ENCODE measurements around the gene MASP2.
A peak's percentile ranks its signal among the peaks of the same experiment; 100 is the strongest.
"Not testable (repeated sequence)": the region's sequence is repeated elsewhere in the genome, so short reads cannot be mapped to it uniquely, and the experiment has no call there.

Gene MASP2

DNA sequence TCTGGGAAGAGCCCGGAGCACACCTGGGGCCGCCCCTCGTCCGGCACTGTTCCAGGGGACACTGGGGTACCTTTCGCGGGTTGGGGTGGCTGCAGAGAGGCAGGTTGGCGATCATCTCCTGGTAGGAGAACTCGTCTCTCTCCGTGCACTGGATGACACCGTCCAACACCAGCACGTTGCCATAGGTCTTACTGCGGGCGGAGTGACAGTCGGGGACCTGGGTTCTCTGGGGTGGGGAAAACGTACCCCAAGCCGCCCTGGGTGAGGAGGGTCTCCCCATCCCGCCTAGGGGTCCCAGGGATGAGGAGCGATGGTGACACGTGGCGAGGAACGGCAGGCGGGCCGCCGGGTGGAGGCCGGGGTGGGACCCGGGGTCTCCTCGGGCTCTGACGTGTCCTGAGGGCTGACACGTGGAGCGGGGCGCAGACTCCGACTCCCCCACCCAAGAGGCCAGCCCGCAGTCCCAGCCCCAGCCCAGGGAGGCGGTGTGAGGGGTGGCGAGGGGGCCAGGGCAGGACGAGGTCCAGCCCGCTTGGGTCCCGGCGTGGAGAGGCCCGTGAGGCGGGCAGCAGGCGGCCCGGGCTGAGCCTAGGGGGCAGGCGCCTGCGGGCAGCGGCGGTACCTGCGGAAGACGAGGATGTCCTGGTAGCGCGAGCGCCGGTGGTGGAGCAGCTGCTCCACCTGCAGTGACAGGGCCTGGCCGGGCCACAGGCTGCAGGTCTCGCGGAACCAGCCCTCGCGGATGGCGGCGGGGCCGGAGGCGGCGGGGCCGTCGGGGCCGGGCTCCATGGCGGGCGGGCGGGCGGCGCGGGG lies 12.3 kb upstream of the MASP2 start:
- in situ Hi-C loops (cut with MboI; ENCODE audit: low pct_unique_long_range_greater_than_20kb, low sequenced_read_pairs): no loop called here
- DNase-seq: peak; percentile 42

DNA sequence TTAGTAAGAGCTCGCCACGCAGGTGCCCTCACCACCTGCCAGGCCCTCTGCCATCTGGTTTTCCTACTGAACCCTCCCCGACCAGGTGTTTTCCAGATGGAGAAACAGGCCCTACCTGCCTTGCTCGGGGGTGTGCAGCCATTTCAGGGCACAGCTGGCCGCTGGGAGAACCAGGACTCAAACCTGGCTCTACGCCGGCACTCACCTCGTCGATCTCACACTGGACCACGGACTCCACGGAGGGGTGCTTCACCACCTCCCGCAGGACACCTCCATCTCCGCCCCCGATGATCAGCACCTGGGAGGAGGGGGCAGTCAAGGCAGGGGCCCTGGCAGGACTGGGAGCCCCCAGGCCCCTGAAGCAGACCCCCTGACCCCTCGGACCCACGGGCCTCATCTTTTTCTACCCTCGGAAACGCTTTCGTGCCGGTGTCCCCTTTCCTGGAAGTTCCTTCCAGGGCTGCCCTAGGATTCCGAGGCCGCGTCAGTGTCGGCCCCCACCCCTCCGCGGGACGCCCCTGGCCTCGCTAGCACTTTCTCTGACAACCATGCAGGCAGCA lies 11.6 kb upstream of the MASP2 start:
- in situ Hi-C loops (cut with MboI; ENCODE audit: low pct_unique_long_range_greater_than_20kb, low sequenced_read_pairs): no loop called here
- DNase-seq: no peak

DNA sequence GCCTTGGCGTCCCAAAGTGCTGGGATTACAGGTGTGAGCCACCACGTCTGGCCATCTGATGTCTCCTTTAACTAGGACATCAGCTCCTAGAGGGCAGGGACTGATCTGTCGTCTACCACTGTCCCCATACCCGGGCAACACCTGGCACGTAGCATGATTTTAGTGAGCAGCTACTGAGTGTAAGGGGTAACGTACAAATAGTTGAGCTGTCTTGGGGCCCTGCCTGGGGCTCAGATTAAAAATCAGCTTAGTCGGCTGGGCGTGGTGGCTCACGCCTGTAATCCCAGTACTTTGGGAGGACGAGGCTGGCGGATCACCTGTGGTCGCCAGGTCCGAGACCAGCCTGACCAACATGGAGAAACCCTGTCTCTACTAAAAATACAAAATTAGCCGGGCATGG lies 11.0 kb upstream of the MASP2 start:
- in situ Hi-C loops (cut with MboI; ENCODE audit: low pct_unique_long_range_greater_than_20kb, low sequenced_read_pairs): no loop called here
- no peak for DNase-seq

DNA sequence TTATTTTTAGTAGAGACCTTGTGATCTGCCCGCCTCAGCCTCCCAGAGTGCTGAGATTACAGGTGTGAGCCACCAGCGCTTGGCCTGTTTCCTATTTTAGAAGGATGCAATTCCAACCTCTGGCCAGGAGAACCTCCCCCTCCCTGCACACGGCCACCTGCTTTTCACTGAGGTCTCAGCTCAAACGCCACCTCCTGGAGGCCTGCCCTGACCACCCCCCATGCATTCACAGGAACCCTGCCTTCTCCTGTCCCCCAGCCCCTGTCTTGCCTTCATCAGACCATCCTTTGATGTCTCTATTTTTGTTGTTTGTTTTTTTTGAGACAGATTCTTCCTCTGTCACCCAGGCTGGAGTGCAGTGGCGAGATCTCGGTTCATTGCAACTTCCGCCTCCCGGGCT lies 10.4 kb upstream of the MASP2 start:
- in situ Hi-C loops (cut with MboI; ENCODE audit: low pct_unique_long_range_greater_than_20kb, low sequenced_read_pairs): no loop called here
- DNase-seq: no peak

DNA sequence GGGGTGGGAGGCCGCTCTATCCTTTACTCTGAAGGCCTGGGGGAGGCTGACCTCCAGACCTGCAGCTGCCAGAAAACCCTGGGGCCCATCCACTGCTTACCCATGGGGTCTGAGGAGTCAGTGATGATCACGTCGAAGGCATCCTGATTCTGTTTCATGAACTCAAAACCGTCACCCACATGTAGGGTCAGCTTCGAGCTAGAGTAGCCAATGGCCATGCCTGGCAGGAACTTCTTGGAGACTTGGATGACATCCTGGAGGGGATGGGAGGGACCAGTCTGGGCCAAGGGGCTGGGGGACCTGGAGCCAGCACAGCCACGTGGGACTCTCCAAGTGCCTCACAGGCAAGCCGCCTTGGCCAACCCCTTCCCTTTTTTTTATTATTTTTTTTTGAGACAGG lies 9.5 kb upstream of the MASP2 start:
- DNase-seq: no peak
- in situ Hi-C loops (cut with MboI; ENCODE audit: low pct_unique_long_range_greater_than_20kb, low sequenced_read_pairs): no loop called here

DNA sequence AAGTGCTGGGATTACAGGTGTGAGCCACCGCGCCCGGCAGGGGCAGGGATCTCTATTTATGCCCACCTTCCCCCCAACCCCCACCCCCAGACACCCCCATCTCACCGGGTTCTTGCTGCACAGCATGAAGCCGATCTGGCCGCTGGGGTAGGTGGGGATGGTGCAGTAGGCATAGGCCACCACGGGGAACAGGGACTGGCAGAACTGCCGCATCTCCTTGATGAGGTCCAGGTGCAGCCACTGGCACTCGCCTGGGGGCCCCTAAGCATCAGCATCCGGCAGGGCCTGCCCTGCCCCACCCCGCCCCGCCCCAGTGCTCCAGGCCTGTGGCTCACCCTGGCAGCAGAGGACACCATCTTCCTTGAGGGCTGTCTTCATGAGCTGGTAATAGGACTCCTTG lies 8.6 kb upstream of the MASP2 start:
- no peak for DNase-seq
- in situ Hi-C loops (cut with MboI; ENCODE audit: low pct_unique_long_range_greater_than_20kb, low sequenced_read_pairs): no loop called here

DNA sequence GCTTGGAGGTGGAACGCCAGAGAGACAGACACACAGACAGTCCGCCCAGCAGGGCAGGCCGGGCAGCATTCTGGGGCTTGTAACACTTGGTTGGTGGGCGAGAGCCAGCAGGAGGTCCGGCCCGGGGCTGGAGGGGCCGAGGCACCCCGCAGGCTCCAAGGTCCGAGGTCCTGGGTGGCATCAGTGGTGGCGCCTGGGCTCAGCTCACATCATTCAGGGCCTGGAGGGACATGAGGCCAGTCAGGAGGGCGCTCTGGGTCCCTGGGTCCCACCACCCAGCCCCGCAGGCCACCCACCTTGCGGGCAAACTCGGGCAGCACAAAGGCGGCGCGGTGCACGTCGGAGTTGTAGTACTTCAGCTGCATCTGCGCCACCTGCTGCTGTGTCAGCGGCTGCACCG lies 7.6 kb upstream of the MASP2 start:
- no peak for DNase-seq
- in situ Hi-C loops (cut with MboI; ENCODE audit: low pct_unique_long_range_greater_than_20kb, low sequenced_read_pairs): no loop called here

DNA sequence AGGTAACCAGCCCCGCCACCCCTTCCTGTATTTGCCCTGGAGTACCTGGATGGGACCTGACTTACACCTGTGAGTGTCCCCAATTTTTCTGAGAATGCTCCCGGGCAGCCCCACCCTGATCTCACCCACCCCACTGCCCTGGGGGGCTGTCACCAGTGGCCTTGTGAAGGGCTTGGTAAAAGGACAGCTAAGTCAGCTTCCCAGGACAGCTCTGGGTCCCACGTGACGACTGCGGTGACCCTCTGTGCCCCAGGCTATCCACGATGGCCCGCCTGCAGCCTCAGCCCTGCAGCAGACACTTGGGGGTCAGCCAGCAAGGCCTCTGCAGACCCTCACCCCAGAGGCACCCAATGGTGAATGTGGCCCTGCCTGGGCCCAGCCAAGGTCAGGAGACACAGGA lies 7.1 kb upstream of the MASP2 start:
- in situ Hi-C loops (cut with MboI; ENCODE audit: low pct_unique_long_range_greater_than_20kb, low sequenced_read_pairs): no loop called here
- DNase-seq: no peak

DNA sequence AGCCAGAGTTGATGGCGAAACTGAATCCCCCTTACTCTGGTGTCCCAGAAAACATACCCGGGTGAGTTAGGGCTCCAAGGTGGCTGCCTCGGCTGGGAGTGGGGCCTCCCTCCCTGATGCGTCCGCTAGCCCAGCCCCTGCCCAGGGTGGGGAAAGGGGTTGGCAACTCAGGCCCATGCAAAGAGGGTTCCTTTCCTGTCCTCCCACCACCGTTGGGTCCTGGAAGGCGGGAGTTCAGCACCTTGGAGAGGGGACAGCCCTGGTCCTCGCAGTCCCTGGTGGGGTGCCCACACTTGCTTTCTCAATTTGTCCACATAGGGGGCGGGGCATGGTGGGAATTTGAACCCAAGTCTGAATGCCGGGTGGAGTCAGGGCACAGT lies 6.7 kb upstream of the MASP2 start:
- in situ Hi-C loops (cut with MboI; ENCODE audit: low pct_unique_long_range_greater_than_20kb, low sequenced_read_pairs): no loop called here
- DNase-seq: no peak

DNA sequence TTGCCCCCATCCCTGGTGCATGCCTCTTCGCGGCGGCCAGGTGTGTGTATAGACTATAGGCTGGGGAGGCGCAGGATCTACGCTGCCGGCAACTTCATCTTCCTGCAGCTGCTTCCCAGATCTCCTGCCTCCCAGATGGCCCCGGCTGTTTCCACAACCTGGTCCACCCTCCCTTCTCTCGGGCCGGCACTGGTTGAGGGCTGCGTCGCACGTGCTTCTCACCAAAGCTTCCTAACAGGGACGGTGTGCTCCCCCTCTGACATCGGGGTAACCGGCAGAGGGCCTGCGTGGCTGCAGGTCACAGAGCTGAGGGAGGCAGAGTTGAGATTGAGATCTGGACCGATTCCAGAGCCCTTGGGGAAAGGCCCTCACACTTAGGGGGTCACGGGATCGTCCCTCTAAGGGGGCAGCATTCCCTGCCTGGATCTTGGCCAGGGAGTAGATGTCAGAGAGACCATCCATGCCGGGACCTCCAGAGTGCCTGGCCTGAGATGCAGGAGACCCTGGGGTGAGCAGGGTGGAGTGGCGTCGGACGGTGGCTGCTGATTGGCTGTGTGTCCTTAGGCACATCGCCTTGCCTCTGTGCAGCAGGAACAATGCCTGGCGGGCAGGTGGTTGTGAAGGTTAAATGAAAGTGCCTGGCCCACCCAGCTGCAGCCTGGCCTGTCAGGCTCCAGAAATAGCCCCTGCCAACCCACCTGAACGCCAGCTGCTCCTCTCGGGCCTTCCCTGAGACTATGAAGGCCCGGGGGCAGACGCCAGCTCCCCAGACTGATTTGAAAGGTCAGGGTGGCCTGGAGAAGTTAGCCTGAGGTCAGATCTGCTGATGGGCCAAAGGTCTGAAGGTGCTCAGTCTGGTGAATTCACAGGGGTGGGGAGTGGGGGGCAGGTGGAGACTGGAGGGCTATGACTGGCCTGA lies 6.1 kb upstream of the MASP2 start:
- DNase-seq: no peak
- in situ Hi-C loops (cut with MboI; ENCODE audit: low pct_unique_long_range_greater_than_20kb, low sequenced_read_pairs): no loop called here

DNA sequence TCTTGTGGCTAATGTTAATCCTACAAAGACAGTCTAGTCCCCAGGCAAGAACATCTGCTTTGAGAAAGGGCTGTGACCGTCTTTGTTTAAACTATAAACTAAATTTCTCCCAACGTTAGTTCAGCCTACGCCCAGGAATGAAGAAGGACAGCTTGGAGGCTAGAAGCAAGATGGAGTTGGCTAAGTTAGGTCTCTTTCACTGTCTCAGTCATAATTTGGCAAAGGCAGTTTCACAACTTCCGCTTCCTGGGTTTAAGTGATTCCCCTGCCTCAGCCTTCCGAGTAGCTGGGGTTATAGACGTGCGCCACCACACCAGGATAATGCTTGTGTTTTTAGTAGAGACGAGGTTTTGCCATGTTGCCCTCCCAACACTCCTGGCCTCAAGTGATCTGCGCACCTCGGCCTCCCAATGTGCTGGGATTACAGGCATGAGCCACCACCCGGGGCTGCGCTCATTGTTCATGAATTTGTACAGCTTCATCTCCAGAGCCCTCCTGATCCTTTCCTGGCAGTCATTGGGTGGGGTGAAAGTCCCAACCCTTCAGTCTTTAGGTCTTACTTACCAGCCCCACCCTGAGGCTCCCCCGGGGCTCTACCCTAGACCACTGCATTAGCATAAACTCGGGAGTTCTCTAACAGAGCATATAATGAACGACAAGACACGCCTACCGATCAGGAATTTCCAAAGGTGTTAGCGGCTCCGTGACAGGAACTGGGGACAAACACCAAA lies 4.9 kb upstream of the MASP2 start:
- DNase-seq: peak; percentile 87
- in situ Hi-C loops (cut with MboI; ENCODE audit: low pct_unique_long_range_greater_than_20kb, low sequenced_read_pairs): no loop called here

DNA sequence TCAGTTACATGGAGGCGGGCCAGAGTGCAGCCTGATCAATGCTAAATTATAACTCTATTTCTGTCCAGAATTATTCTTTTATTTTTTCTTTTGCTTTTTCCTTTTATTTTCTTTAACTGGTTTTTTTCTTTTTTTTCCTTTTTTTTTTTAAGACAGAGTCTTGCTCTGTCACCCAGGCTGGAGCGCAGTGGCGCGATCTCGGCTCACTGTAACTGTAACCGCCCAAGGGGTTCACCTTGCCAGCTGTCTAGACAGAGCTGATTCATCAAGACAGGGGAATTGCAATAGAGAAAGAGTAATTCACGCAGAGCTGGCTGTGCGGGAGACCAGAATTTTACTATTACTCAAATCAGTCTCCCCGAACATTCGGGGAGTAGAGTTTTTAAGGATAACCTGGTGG lies 4.1 kb upstream of the MASP2 start:
- in situ Hi-C loops (cut with MboI; ENCODE audit: low pct_unique_long_range_greater_than_20kb, low sequenced_read_pairs); DNase-seq: not testable (repeated sequence)

DNA sequence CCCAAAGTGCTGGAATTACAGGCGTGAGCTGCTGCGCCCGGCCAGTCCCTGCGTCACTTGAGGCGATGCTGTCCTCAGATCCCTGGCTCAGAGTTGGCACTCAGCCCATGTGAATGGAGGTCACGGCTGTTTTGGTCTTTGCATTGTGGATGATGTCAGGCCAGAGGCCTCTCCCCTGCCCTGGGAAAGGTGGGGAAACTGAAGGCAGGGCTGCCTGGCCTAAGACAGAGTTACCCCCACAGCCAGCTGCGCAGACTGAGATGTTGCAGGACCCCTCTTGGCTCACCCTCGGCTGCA lies 821 bp downstream of the MASP2 start:
- DNase-seq: no peak
- in situ Hi-C loops (cut with MboI; ENCODE audit: low pct_unique_long_range_greater_than_20kb, low sequenced_read_pairs): loop anchor here (25.0 kb wide), 2 partner anchors 591 to 691 kb away; partner anchors contain the start of gene AGTRAP

DNA sequence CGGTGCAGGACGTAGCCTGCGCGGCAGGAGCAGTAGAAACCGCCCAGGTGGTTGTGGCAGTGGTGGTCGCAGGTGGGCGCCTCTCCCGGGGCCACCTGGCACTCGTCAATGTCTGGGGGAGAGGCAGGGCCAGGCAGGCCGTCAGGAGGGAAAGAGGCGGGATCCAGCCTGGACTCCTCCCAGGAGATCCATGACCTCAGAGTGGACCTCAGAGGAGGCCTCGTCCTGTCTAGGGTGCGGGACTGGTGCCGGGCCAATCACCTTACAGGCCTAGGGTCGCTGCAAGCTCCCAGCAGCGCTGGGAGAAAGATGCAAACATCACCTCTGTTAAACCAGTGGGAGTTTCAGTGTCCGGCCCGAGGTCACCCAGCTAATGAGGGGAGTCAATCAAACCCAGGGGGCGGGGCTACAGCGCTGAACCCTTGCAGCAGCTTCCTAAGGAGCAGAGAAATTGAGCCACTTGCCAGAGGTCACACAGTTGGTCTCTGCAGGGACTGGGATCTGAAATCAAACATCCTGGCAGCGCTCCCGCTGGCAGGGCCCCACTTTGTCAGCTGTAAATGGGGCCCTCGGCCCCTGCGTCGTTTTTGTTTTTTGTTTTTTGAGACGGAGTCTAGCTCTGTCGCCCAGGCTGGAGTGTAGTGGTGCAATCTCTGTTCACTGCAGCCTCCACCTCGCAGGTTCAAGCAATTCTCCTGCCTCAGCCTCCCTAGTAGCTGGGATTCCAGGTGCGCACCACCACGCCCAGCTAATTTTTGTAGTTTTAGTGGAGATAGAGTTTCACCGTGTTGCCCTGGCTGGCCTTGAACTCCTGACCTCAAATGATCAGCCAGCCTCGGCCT lies 1.4 kb downstream of the MASP2 start:
- no peak for DNase-seq
- in situ Hi-C loops (cut with MboI; ENCODE audit: low pct_unique_long_range_greater_than_20kb, low sequenced_read_pairs): loop anchor here (25.0 kb wide), 2 partner anchors 592 to 692 kb away; partner anchors contain the start of gene AGTRAP

DNA sequence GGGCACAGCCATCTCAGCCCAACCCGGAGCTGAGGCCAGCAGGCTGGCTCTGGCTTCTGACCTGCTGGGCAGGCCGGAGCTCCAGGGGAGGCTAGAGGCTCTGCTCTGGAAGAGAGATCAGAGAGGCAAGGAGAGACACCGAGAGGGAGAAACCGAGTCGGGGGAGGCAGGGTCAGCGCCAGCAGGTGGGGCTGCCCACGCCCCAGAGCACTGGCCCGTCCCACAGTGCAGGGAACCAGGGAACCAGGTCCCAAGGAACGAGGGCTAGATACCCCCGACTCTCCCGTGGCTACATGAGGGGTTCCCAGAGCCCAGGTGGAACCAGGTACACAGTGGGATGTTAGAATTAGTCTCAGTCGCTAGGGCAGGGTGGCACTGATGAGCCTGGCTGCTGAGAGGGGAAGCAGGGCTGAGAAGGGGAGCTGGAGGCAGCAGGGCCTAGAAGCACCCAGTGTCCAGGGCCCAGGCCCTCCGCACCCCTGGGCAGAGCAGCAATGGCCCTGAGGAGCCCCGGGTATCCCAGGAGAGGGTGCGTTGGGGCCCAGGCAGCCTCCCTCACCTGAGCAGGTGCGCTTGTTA lies 2.1 kb downstream of the MASP2 start:
- no peak for DNase-seq
- in situ Hi-C loops (cut with MboI; ENCODE audit: low pct_unique_long_range_greater_than_20kb, low sequenced_read_pairs): loop anchor here (25.0 kb wide), 2 partner anchors 592 to 692 kb away; partner anchors contain the start of gene AGTRAP

DNA sequence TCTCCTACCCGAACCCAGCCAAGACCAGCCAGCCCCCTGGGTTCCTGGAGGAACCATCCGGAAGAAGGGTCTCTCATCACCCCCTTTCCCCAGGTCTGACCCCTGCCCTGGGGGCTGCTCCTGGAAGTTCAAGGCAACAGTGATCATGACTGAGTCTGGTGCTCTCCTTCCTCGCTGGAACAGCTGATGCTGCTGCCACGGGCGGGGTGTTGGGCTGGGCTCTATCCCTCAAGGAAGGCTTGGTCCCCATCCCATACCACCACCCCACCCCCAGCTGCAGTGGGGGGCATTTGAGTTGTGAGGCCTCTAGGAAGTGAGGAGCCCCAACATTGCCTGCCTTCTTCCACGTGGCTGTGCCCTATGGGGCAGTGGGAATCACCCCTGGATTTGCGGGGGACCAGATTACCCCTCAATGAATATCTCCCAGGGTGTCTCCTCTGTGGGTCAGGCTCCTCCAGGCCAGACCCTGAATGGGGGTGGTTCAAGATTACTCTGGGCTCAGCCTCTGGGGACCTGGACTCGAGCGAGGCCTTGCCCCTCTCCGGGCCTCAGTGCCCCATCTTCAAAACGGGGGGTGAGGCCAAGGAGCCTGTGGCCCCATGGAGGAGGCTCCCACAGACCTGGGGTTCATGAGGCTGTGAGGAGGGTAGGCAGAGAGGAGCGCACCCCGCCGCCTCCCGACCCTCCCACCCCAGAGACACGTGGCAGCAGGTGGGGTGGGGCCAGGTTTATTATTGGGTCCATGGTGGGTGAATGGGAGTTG lies 2.8 kb downstream of the MASP2 start:
- DNase-seq: no peak
- in situ Hi-C loops (cut with MboI; ENCODE audit: low pct_unique_long_range_greater_than_20kb, low sequenced_read_pairs): loop anchor here (25.0 kb wide), 2 partner anchors 593 to 693 kb away; partner anchors contain the start of gene AGTRAP

Data from KBM-7 (cell line).